ENCODE measurements around the gene COX7A2L. TPM values are rescaled to one million over a fixed set of nuclear protein-coding genes. Genes with fewer than 3 reads are reported as not detected.

Gene COX7A2L
- total and polyA plus RNA-seq, 5 experiments from 2014 or later = 73.1 to 222 (median 174) TPM

DNA sequence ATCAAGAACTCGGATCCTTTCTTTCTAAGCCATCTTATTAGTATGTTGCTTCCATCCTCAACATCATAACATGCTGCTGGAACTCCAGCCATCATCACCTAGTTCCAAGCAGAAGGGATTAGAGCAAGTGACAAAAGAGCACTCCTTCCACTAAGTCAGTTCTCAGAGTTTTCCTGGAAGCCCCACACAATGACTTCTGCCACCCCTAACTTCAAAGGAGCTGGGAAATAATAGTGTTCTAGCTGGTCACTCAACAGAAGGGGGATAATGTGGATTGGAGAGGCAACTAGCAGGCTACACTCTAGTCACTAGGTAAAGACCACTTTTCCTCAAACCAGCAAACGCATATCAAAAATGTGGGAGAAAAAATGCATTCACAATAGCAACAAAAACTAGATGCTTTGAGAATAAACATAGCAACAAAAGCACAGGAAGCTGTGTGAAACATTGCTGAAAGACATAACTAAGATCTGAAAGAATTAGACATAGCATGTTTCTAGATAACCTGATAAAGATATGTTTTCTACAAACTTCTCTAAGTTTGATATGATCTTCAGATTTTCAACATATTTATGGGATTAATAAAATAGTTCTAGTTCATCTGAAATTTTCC lies 39.5 kb downstream of the COX7A2L start:
- no peak for DNase-seq
- Mint-ChIP-seq H3K4me1 (peaks cover 4 to 23% (median 13%) of the 10 kb centered on the region in 4 donors), H3K4me3 (no peak overlapping the region), H3K27me3 (no peaks in the 10 kb centered on the region), H3K27ac (peak overlapping the region; percentile 12 to 81 (median 70)), H3K9me3 (no peaks in the 10 kb centered on the region), H3K36me3 (peaks cover 8 to 70% (median 25%) of the 10 kb centered on the region in 3 donors)
- POLR2A ChIA-PET = no interaction called here
- ATAC-seq = peak in 1 of 2 donors; percentile 30

DNA sequence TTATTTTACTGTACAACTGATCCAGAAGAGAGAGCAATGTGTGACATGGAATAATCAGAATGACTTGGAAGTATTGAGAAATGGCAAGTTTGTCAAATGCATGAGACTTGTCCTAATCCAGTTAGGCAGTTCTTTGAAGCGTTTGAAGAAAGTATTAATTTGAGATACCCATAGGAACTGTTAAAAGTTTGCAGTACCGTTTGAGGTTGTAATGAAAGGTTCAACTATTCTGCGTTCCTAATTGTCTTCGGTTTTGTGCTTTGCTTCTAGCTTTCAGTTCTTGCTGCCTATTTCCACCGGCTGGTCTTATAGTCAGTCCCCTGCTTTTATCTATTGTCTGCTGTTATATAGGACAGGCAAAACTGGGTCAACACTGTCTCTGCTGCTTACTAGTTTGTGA lies 41.8 kb downstream of the COX7A2L start:
- POLR2A ChIA-PET = interaction anchor here (0.8 kb wide), 1 partner anchor 13 kb away, joined by 3 read pairs; no protein-coding TSS in a partner anchor
- Mint-ChIP-seq H3K4me1 (peaks cover 8 to 32% (median 19%) of the 10 kb centered on the region in 4 donors), H3K36me3 (peaks cover 18 to 72% (median 26%) of the 10 kb centered on the region in 3 donors), H3K4me3 (no peak overlapping the region), H3K27ac (peak overlapping the region in 4 of 10 donors; percentile 11 to 75 (median 52)), H3K27me3 (no peaks in the 10 kb centered on the region), H3K9me3 (no peaks in the 10 kb centered on the region)
- DNase-seq (no peak), ATAC-seq (no peak)

DNA sequence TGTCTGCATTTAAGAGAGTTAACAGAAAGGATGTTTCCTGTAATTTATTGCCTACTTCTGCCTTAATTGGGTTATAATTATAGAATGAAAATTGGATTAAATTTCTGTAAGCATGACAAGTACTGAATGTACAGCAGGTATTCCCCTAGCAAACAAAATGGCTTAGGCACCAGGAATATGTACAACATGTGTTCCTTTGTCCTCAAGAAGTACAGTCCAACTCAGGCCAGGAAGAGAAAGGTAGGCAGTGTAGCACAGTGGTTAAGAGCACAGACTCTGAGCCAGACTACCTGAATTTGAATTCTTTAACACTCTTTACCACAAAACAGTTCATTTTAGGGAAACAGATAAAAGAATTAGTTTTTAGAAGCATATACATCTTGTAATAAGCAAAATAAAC lies 43.1 kb downstream of the COX7A2L start:
- Mint-ChIP-seq H3K36me3 (peaks cover 18 to 70% (median 26%) of the 10 kb centered on the region in 3 donors), H3K27me3 (no peaks in the 10 kb centered on the region), H3K9me3 (no peaks in the 10 kb centered on the region), H3K4me1 (peaks cover 8 to 32% (median 19%) of the 10 kb centered on the region in 4 donors), H3K27ac (peak overlapping the region; percentile 32 to 88 (median 52)), H3K4me3 (no peak overlapping the region)
- POLR2A ChIA-PET = no interaction called here
- DNase-seq (no peak), ATAC-seq (no peak)

DNA sequence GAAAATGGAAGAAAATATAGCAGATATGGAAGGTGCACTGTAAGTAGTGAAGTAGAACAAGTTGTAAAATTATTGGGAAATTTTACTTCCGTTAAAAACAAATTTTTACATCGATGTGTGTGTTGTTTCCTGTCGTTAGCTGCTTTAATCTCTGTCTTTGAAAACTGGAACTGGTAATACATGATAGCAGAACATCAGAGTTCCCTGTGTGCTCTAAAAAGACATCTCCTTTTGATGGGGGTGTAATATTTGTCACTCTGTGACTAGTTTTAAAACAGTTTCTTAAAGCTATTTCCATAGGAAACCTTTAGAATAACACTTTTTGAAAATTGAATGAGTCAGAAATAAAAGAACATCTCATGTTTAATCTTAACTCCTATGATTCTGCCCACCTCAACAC lies 43.5 kb downstream of the COX7A2L start:
- POLR2A ChIA-PET = no interaction called here
- peaks cover 18 to 69% (median 26%) of the 10 kb centered on the region in 3 donors for H3K36me3 Mint-ChIP-seq
- peak overlapping the region; percentile 27 to 88 (median 50) for H3K27ac Mint-ChIP-seq
- DNase-seq = no peak
- H3K4me3 Mint-ChIP-seq = peak overlapping the region in 2 of 10 donors; percentile 0 to 4
- peak in 1 of 2 donors; percentile 52 for ATAC-seq
- H3K9me3 Mint-ChIP-seq = no peaks in the 10 kb centered on the region
- H3K4me1 Mint-ChIP-seq = peaks cover 8 to 32% (median 19%) of the 10 kb centered on the region in 4 donors
- H3K27me3 Mint-ChIP-seq = no peaks in the 10 kb centered on the region

DNA sequence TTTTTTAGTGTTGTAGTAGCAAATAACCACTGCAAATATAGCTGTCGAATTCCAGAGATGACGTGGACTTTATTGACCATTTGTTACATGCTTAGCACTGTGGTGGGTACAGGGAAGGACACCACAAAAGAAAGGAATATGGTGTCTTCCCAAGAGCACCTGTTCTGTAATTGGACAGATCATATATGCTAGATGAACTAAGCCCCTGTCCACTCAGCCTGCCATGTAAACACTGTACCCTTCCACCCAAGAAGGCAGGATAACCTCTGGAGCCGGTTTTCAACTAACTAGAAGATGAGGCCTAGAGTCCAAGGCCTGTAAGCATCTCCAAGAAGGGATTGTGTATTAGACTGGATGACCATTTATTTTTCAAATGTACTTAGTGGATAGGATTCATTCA lies 44.1 kb downstream of the COX7A2L start:
- DNase-seq = no peak
- Mint-ChIP-seq H3K9me3 (no peaks in the 10 kb centered on the region), H3K36me3 (peaks cover 18 to 70% (median 26%) of the 10 kb centered on the region in 3 donors), H3K27me3 (no peaks in the 10 kb centered on the region), H3K4me1 (peaks cover 8 to 30% (median 17%) of the 10 kb centered on the region in 4 donors), H3K4me3 (no peak overlapping the region), H3K27ac (peak overlapping the region in 8 of 10 donors; percentile 19 to 75 (median 71))
- POLR2A ChIA-PET = no interaction called here
- ATAC-seq = no peak

DNA sequence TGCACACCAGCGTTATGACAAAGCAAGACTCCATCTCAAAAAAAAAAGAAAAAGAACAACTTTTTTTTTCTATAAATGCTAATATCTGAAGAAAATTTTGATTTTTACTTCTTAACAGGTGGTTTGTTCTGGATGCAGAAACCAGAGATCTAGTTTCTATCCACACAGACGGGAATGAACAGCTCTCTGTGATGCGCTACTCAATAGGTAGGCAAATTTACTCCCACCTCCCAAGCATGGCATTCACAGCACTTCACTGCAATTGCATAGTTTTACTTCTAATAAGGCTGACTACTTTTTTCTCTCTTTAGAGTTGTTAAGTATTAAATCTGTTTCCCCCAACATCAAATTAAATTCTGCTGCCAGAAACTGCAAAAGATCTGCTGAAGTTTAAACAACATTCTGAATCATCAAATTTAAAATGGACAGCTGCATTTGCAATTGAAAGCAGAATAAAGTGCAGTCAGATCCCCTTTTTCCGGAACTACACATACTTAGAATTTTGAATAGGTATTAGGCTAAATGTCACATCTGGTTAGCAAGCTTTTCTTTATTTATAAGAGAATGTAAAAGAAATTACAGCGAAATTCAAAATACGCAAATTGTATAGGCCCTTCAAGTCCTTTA lies 45.1 kb downstream of the COX7A2L start:
- ATAC-seq = no peak
- Mint-ChIP-seq H3K27ac (peak overlapping the region in 6 of 10 donors; percentile 4 to 74 (median 66)), H3K4me1 (peaks cover 6 to 24% (median 13%) of the 10 kb centered on the region in 4 donors), H3K9me3 (no peaks in the 10 kb centered on the region), H3K4me3 (no peak overlapping the region), H3K27me3 (no peaks in the 10 kb centered on the region), H3K36me3 (peaks cover 18 to 63% (median 23%) of the 10 kb centered on the region in 3 donors)
- POLR2A ChIA-PET = interaction anchor here (0.6 kb wide), 1 partner anchor 308 kb away, joined by 3 read pairs; no protein-coding TSS in a partner anchor
- no peak for DNase-seq

DNA sequence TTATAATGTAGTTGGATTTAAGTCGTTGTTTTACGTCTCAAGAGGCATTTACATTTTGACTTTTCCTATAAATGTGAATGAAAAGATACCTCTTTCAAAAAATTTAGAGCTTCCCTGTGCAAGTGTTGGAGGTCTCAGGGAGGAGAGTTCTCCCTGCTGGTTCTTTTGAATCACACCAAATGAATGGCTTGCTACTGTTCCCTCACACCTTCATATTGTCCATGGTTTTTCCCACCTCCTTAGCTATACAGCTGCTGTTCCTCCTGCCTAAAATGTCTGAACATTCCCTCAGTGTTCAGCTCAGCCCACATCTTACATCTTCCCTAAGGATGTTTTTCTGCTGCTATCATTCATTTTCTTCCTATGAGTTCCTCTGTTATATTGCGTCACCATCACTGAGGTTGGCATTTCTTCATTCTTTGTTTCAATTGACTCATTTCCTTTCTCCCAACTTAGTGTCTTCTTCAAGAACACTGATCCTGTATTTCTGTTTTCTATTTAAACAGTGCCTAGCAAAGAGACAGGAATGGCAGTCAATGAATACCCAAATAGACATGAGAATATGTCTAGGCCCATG lies 46.0 kb downstream of the COX7A2L start:
- H3K4me3 Mint-ChIP-seq = no peak overlapping the region
- no peaks in the 10 kb centered on the region for H3K27me3 Mint-ChIP-seq
- H3K4me1 Mint-ChIP-seq = peaks cover 6 to 21% (median 13%) of the 10 kb centered on the region in 4 donors
- peaks cover 13 to 61% (median 20%) of the 10 kb centered on the region in 3 donors for H3K36me3 Mint-ChIP-seq
- H3K9me3 Mint-ChIP-seq = no peaks in the 10 kb centered on the region
- no peak for ATAC-seq
- peak overlapping the region in 6 of 10 donors; percentile 31 to 87 (median 72) for H3K27ac Mint-ChIP-seq
- DNase-seq = no peak
- POLR2A ChIA-PET = interaction anchor here (0.6 kb wide), 1 partner anchor 307 kb away, joined by 3 read pairs; no protein-coding TSS in a partner anchor

DNA sequence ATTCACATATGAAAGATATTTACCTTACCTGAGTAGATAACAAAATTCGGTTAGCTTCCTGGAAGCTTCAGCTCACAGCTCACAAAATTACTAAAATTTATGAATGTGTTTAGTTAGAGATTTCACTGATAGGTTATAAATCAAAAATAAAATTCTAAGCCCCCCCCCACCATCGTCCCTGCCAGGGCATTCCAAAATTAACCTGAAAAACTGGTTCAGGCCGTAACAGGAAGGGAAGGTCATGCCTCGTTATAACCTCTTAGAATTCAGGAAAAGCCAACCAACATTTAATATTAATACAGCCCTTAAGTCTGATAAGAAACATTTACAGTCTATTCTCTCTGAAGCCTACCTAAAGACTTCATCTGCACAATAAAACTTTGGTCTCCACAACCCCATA lies 48.9 kb downstream of the COX7A2L start:
- H3K27me3 Mint-ChIP-seq = no peaks in the 10 kb centered on the region
- DNase-seq (no peak), ATAC-seq (no peak)
- no peak overlapping the region for H3K4me3 Mint-ChIP-seq
- peaks cover 7 to 18% (median 8%) of the 10 kb centered on the region in 4 donors for H3K4me1 Mint-ChIP-seq
- peaks cover 12 to 53% (median 14%) of the 10 kb centered on the region in 3 donors for H3K36me3 Mint-ChIP-seq
- POLR2A ChIA-PET = interaction anchor here (0.7 kb wide), 1 partner anchor 9 kb away, joined by 3 read pairs; no protein-coding TSS in a partner anchor
- no peaks in the 10 kb centered on the region for H3K9me3 Mint-ChIP-seq
- H3K27ac Mint-ChIP-seq = peak overlapping the region in 3 of 10 donors; percentile 31 to 60 (median 47)

DNA sequence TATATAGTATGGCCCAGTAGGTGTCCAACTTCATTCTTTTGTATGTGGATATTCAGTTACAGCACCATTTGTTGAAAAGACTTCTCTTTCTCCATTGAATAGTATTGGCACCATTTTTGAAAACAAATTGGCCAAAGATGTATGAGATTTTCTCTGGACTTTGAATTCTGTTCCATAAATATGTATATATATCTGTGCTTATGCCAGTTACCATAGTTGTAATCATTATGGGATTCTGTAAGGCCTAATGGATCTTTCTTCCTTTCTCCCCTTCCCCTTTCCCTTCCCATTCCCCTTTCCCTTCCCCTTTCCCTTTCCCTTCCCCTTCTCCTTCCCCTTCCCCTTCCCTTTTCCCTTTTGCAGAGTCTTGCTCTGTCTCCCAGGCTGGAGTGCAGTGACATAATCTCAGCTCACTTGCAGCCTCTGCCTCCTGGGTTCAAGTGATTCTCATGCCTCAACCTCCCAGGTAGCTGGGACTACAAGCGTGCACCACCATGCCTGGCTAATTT lies 51.0 kb downstream of the COX7A2L start:
- DNase-seq = no peak
- ATAC-seq = no peak
- Mint-ChIP-seq H3K36me3 (peaks cover 10 to 47% (median 15%) of the 10 kb centered on the region in 3 donors), H3K4me1 (peaks cover 8 to 17% (median 14%) of the 10 kb centered on the region in 4 donors), H3K27me3 (no peaks in the 10 kb centered on the region), H3K9me3 (no peaks in the 10 kb centered on the region), H3K4me3 (no peak overlapping the region), H3K27ac (peak overlapping the region in 2 of 10 donors; percentile 24 to 25)
- POLR2A ChIA-PET = no interaction called here

DNA sequence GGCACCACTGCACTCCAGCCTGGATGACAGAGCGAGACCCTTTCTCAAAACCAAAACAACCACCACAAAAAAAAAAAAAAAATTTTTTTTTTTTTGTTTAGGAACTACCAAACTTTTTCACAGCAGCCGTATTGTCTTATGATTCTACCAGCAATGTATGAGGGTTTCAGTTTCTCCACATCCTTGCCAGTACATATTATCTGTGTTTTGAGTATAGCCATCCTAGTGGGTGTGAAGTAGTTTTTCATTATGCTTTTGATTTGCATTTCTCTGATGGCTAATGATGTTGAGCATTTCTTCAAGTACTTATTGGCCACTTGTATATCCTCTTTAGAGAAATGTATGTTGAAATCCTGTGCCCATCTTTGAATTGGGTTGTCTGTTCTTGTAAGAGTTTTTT lies 51.7 kb downstream of the COX7A2L start:
- no peak overlapping the region for H3K4me3 Mint-ChIP-seq
- H3K27ac Mint-ChIP-seq = peak overlapping the region in 1 of 10 donors; percentile 53

DNA sequence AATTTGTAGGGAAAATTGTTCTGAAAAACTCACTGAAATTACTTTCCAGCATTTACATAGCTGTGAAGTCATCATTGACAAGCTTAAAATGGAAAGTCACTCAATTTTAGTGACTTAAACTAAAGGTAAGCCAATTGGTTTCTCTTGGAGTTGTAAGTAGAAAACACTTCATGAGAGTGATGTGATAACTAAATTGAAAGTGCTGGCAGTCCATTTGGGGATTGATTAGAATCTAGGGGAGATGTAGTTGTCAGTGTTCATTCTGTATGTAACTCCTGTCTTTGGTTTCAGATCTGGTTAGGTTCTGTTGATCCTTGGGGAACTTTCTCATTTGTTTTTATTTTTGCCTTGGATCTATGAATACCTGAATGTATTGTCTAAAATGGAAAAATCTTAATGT lies 53.8 kb downstream of the COX7A2L start:
- H3K4me3 Mint-ChIP-seq = no peak overlapping the region
- no peaks in the 10 kb centered on the region for H3K9me3 Mint-ChIP-seq
- peaks cover 7 to 18% (median 12%) of the 10 kb centered on the region in 4 donors for H3K4me1 Mint-ChIP-seq
- no peaks in the 10 kb centered on the region for H3K27me3 Mint-ChIP-seq
- H3K27ac Mint-ChIP-seq = peak overlapping the region in 1 of 10 donors; percentile 61
- peaks cover 11 to 52% (median 30%) of the 10 kb centered on the region in 3 donors for H3K36me3 Mint-ChIP-seq
- ATAC-seq (no peak), DNase-seq (no peak)
- POLR2A ChIA-PET = interaction anchor here (0.7 to 0.8 kb wide), 2 partner anchors 13 to 45 kb away, joined by 3 read pairs; no protein-coding TSS in a partner anchor

More for the DNA sequence above, 51.7 kb downstream of the COX7A2L start:
- Mint-ChIP-seq H3K9me3 (no peaks in the 10 kb centered on the region), H3K36me3 (peaks cover 8 to 47% (median 14%) of the 10 kb centered on the region in 3 donors), H3K4me1 (peaks cover 5 to 15% (median 10%) of the 10 kb centered on the region in 4 donors), H3K27me3 (no peaks in the 10 kb centered on the region)
- ATAC-seq (no peak), DNase-seq (no peak)
- POLR2A ChIA-PET = interaction anchor here (0.6 kb wide), 1 partner anchor 501 kb away, joined by 5 read pairs; no protein-coding TSS in a partner anchor

DNA sequence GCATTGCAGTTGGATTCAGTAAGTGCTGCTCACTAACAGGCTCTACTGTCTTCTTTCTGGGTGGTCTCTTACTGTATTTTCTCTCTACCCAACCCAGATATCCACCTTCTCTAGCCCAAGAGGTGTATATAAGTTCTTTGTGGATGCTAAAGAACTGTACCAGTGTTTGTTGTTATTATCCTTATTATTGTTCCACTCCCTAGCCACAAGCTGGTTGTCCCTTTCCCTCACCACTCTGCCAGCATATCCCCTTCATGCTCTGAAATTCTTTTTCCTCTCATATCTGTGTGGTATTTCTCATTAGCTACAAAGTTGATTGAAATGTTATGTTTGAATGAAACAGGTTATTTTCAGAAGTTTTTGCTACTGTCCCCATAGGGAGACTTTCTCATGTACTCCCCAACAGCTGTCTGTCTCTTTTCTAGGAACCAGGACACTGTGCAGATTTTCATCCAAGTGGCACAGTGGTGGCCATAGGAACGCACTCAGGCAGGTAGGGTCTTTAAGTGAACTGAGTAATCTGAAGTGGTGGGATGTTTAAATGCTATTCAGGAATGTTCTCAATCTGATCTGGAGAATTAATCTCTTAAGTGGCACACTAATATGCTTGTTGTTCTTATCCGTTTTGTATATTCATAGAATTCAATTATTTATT lies 56.8 kb downstream of the COX7A2L start:
- ATAC-seq (no peak), DNase-seq (no peak)
- no peak overlapping the region for H3K4me3 Mint-ChIP-seq
- H3K27ac Mint-ChIP-seq = peak overlapping the region in 3 of 10 donors; percentile 17 to 82 (median 71)
- POLR2A ChIA-PET = no interaction called here
- H3K36me3 Mint-ChIP-seq = peaks cover 11 to 64% (median 44%) of the 10 kb centered on the region in 3 donors
- peaks cover 14 to 33% (median 22%) of the 10 kb centered on the region in 4 donors for H3K4me1 Mint-ChIP-seq
- no peaks in the 10 kb centered on the region for H3K27me3 Mint-ChIP-seq
- peaks cover 0 to 2% (median 0%) of the 10 kb centered on the region in 9 donors for H3K9me3 Mint-ChIP-seq
